Prostate gland (tissue), 2 donors: ENCODE data around the gene MAP3K20. TPM values are rescaled to one million over a fixed set of nuclear protein-coding genes. Genes with fewer than 3 reads are reported as not detected.

Experiments used
- DNase-seq: peaks from one replicate; pipeline ENCODE4 v3.0.0-alpha.2; 2019; ENCODE audit warnings: low spot score
- H3K27ac ChIP-seq, 2 donors: fragments of 200-600 bp; sonication (generic); 2 replicates each; pipeline ENCODE4 v1.5.1; 2017 to 2019
- H3K27me3 ChIP-seq: fragments of 200-600 bp; sonication (generic); replicated peaks from 2 replicates; pipeline ENCODE4 v1.5.1; 2019; ENCODE audit not compliant: insufficient read depth
- H3K36me3 ChIP-seq, 2 donors: fragments of 200-600 bp; sonication (generic); 1 replicate in 1 of 2; 2 replicates in 1 of 2; pipeline versions ENCODE4 v1.5.1 to v1.8.1; 2017 to 2019
- H3K4me1 ChIP-seq: fragments of 200-600 bp; sonication (generic); replicated peaks from 2 replicates; pipeline ENCODE4 v1.5.1; 2019
- H3K4me3 ChIP-seq, 2 donors: fragments of 200-600 bp; sonication (generic); 2 replicates each; pipeline ENCODE4 v1.5.1; 2017 to 2019
- H3K9me3 ChIP-seq: fragments of 200-600 bp; sonication (generic); 2 replicates; pipeline ENCODE4 v1.5.1; 2017
- CTCF ChIP-seq, 4 experiments: fragments of 200-600 bp in 2 of 4; fragments of 450-650 bp in 2 of 4; sonication (generic) in 2 of 4; IDR thresholded peaks; 1 replicate in 3 of 4; 2 replicates in 1 of 4; pipeline ENCODE4 v1.5.1; 2016 to 2019; ENCODE audit warnings: antibody characterized with exemption in 4 of 4, mild to moderate bottlenecking in 2 of 4, moderate library complexity in 2 of 4
- POLR2A ChIP-seq: fragments of 450-650 bp; IDR thresholded peaks from one replicate; pipeline ENCODE4 v1.6.1; 2016; ENCODE audit warnings: antibody characterized with exemption, mild to moderate bottlenecking
- POLR2AphosphoS5 ChIP-seq: sonication (generic); formaldehyde crosslinking; IDR thresholded peaks from one replicate; pipeline ENCODE4 v1.6.1; 2017; ENCODE audit warnings: antibody characterized with exemption
- WGBS: methylation state at CpG from one replicate; pipeline ENCODE4 v1.1.5; 2018; 5-methylcytosine and 5-hydroxymethylcytosine counted together
- intact Hi-C: fragments of 100-400 bp; cut with DNase I; formaldehyde crosslinking; loops from one replicate; pipeline ENCODE4 v1.14.2; 2022
- total RNA-seq, 2 donors: library from RNA; depleted of rRNA; stranded (reverse); fragments of >200 nt; gene quantifications; one replicate each; pipeline ENCODE4 v1.1.0, GENCODE V29; 2016

Gene MAP3K20
- total RNA-seq, 2 donors from 2014 or later = 28.9 to 48.8 TPM

- Histone ChIP-seq H3K27me3 (no peaks in the 10 kb centered on the region), H3K4me1 (no peaks in the 10 kb centered on the region), H3K4me3 (no peak overlapping the region), H3K36me3 (no peaks in the 10 kb centered on the region), H3K9me3 (no peaks in the 10 kb centered on the region), H3K27ac (no peak overlapping the region)
- intact Hi-C loops = no loop called here
- DNase-seq = no peak
- TF ChIP-seq POLR2AphosphoS5 (no peak), CTCF (IDR thresholded peaks at IDR 0.05) (no peak), POLR2A (no peak)
- 40% methylated on average over 3 of the region's 3 CpGs for WGBS
These were observed 119.5 kb downstream of the MAP3K20 start for GRCh38 chr2:173195100-173195499.

- H3K27ac ChIP-seq = no peak overlapping the region
- H3K4me1 ChIP-seq = no peaks in the 10 kb centered on the region
- no peak overlapping the region for H3K4me3 ChIP-seq
- TF ChIP-seq POLR2A (no peak), CTCF (IDR thresholded peaks at IDR 0.05) (no peak), POLR2AphosphoS5 (no peak)
- H3K36me3 ChIP-seq = no peaks in the 10 kb centered on the region
- WGBS = 94% methylated on average over 6 of the region's 6 CpGs
- no peak for DNase-seq
- H3K27me3 ChIP-seq = no peaks in the 10 kb centered on the region
- intact Hi-C loops = no loop called here
- H3K9me3 ChIP-seq = no peaks in the 10 kb centered on the region
These were observed 120.4 kb downstream of the MAP3K20 start for GRCh38 chr2:173196080-173196479.

GRCh38 chr2:173196638-173197037 lies 121.0 kb downstream of the MAP3K20 start:
- Histone ChIP-seq H3K27ac (no peak overlapping the region), H3K4me1 (no peaks in the 10 kb centered on the region)
- no peak for TF ChIP-seq POLR2AphosphoS5
- TF ChIP-seq CTCF (IDR thresholded peaks at IDR 0.05) = no peak
- TF ChIP-seq POLR2A = no peak

GRCh38 chr2:173198327-173198726 lies 122.7 kb downstream of the MAP3K20 start:
- no peaks in the 10 kb centered on the region for H3K9me3 ChIP-seq
- WGBS = 96% methylated on average over 7 of the region's 7 CpGs
- no peak for DNase-seq
- no peaks in the 10 kb centered on the region for H3K4me1 ChIP-seq
- intact Hi-C loops = no loop called here
- H3K36me3 ChIP-seq = no peaks in the 10 kb centered on the region
- H3K27me3 ChIP-seq = no peaks in the 10 kb centered on the region
- no peak overlapping the region for H3K27ac ChIP-seq
- TF ChIP-seq POLR2A (no peak), CTCF (IDR thresholded peaks at IDR 0.05) (no peak), POLR2AphosphoS5 (no peak)
- H3K4me3 ChIP-seq = no peak overlapping the region

More at GRCh38 chr2:173196638-173197037, 121.0 kb downstream of the MAP3K20 start:
- WGBS = 91% methylated on average over 4 of the region's 4 CpGs
- intact Hi-C loops = no loop called here
- H3K9me3 ChIP-seq = no peaks in the 10 kb centered on the region
- H3K4me3 ChIP-seq = no peak overlapping the region
- H3K27me3 ChIP-seq = no peaks in the 10 kb centered on the region
- H3K36me3 ChIP-seq = no peaks in the 10 kb centered on the region
- DNase-seq = no peak

GRCh38 chr2:173199294-173199693 lies 123.6 kb downstream of the MAP3K20 start:
- Histone ChIP-seq H3K4me3 (no peak overlapping the region), H3K27ac (no peak overlapping the region), H3K27me3 (no peaks in the 10 kb centered on the region), H3K36me3 (no peaks in the 10 kb centered on the region), H3K4me1 (no peaks in the 10 kb centered on the region), H3K9me3 (no peaks in the 10 kb centered on the region)
- TF ChIP-seq POLR2AphosphoS5 = no peak
- TF ChIP-seq POLR2A = no peak
- TF ChIP-seq CTCF (IDR thresholded peaks at IDR 0.05) = no peak
- WGBS = 87% methylated on average over 1 of the region's 1 CpG
- DNase-seq = no peak
- intact Hi-C loops = no loop called here
